Ishikawa (cell line): ENCODE results near the gene DGKD.

Experiments used
- CEBPB ChIP-seq: IDR thresholded peaks from 2 replicates; pipeline ENCODE4 v1.6.1; 2012
- CREB1 ChIP-seq: IDR thresholded peaks from 2 replicates; pipeline ENCODE4 v1.6.1; 2012; ENCODE audit warnings: low read depth
- EGR1 ChIP-seq: IDR thresholded peaks from 2 replicates; pipeline ENCODE4 v1.6.1; 2012
- EP300 ChIP-seq: IDR thresholded peaks from 2 replicates; pipeline ENCODE4 v1.6.1; 2012; ENCODE audit warnings: borderline replicate concordance
- FOXM1 ChIP-seq: IDR thresholded peaks from 2 replicates; pipeline ENCODE4 v1.6.1; 2012; ENCODE audit warnings: low read depth, borderline replicate concordance
- NFIC ChIP-seq: IDR thresholded peaks from 2 replicates; pipeline ENCODE4 v1.6.1; 2012
- RAD21 ChIP-seq: IDR thresholded peaks from 2 replicates; pipeline ENCODE4 v1.6.1; 2012; ENCODE audit warnings: low read depth
- TAF1 ChIP-seq: IDR thresholded peaks from 2 replicates; pipeline ENCODE4 v1.6.1; 2012; ENCODE audit warnings: low read depth, mild to moderate bottlenecking
- TCF12 ChIP-seq: IDR thresholded peaks from 2 replicates; pipeline ENCODE4 v1.6.1; 2012; ENCODE audit warnings: low read depth
- TEAD4 ChIP-seq: IDR thresholded peaks from 2 replicates; pipeline ENCODE4 v1.6.1; 2012
- YY1 ChIP-seq: IDR thresholded peaks from 2 replicates; pipeline ENCODE4 v1.6.1; 2012; ENCODE audit warnings: low read depth
- ZBTB7A ChIP-seq: IDR thresholded peaks from 2 replicates; pipeline ENCODE4 v1.6.1; 2012; ENCODE audit warnings: low read depth
- TF ChIP-seq, protein P1 (sequence below): IDR thresholded peaks from 2 replicates; pipeline ENCODE4 v1.6.1; 2012
- TF ChIP-seq, protein P2 (sequence below): IDR thresholded peaks from 2 replicates; pipeline ENCODE4 v1.6.1; 2012; ENCODE audit warnings: low read depth, mild to moderate bottlenecking
- TF ChIP-seq, protein P3 (sequence below): IDR thresholded peaks from 2 replicates; pipeline ENCODE4 v1.6.1; 2012

The DGKD gene

DNA sequence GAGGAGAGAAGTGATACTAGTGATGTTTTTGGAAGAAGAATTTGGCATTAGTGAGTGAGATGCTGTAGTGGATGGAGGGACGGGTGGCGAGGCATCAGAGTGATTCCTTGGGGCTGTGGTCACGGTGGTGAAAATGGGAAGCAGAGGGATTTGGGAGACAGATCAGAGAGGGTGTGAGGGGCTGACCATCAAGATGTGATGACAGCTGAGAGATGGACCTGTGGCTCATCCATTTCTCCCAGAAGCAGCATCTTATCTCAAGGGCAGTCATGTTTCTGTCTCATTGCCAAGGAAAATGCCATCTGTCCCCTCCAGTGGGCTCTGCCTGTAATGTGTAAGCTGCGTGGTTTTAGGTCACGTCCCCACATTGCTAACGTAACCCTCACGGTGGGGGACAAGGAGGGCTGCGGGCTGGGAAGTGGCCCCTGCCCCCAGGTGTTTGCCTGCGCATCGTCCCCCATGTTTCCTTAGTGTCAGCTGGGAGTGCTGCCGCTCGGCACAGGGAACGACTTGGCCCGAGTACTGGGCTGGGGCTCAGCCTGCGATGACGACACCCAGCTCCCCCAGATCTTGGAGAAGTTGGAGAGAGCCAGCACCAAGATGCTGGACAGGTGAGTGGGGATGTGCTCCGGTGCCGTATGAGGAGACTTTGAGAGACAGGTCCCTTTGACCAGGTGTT lies 91.0 kb downstream of the DGKD start:
- TF ChIP-seq TCF12 = no peak
- TF ChIP-seq CREB1 = no peak
- TF ChIP-seq YY1 = no peak
- TF ChIP-seq, protein P1, sequence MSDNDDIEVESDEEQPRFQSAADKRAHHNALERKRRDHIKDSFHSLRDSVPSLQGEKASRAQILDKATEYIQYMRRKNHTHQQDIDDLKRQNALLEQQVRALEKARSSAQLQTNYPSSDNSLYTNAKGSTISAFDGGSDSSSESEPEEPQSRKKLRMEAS = no peak
- no peak for TF ChIP-seq NFIC
- no peak for TF ChIP-seq EGR1
- no peak for TF ChIP-seq TEAD4
- no peak for TF ChIP-seq ZBTB7A
- no peak for TF ChIP-seq CEBPB
- TF ChIP-seq, protein P2, sequence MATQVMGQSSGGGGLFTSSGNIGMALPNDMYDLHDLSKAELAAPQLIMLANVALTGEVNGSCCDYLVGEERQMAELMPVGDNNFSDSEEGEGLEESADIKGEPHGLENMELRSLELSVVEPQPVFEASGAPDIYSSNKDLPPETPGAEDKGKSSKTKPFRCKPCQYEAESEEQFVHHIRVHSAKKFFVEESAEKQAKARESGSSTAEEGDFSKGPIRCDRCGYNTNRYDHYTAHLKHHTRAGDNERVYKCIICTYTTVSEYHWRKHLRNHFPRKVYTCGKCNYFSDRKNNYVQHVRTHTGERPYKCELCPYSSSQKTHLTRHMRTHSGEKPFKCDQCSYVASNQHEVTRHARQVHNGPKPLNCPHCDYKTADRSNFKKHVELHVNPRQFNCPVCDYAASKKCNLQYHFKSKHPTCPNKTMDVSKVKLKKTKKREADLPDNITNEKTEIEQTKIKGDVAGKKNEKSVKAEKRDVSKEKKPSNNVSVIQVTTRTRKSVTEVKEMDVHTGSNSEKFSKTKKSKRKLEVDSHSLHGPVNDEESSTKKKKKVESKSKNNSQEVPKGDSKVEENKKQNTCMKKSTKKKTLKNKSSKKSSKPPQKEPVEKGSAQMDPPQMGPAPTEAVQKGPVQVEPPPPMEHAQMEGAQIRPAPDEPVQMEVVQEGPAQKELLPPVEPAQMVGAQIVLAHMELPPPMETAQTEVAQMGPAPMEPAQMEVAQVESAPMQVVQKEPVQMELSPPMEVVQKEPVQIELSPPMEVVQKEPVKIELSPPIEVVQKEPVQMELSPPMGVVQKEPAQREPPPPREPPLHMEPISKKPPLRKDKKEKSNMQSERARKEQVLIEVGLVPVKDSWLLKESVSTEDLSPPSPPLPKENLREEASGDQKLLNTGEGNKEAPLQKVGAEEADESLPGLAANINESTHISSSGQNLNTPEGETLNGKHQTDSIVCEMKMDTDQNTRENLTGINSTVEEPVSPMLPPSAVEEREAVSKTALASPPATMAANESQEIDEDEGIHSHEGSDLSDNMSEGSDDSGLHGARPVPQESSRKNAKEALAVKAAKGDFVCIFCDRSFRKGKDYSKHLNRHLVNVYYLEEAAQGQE = no peak
- no peak for TF ChIP-seq RAD21
- no peak for TF ChIP-seq FOXM1
- no peak for TF ChIP-seq EP300
- TF ChIP-seq, protein P3, sequence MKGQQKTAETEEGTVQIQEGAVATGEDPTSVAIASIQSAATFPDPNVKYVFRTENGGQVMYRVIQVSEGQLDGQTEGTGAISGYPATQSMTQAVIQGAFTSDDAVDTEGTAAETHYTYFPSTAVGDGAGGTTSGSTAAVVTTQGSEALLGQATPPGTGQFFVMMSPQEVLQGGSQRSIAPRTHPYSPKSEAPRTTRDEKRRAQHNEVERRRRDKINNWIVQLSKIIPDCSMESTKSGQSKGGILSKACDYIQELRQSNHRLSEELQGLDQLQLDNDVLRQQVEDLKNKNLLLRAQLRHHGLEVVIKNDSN = no peak
- TF ChIP-seq TAF1 = no peak

DNA sequence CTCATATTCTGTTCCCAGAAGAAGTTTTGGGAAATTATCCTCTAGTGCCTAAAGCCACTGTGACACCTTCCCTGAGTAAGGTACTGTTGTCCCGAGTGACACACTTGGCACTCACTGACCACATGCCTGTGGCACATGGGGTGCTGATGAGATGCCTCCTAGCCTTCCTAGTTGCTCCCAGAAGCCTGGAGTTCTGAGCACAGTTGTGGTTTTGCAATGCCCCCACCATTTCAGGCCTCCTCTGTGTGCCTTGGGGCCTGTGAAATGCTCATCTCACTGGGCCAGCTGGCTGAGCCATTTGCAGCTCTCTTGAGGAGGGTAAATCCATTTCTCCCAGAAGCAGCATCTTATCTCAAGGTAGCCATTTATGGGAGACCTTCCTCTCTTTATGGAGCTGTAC lies 91.8 kb downstream of the DGKD start:
- TF ChIP-seq EP300 (no peak), EGR1 (no peak), TCF12 (no peak), TAF1 (no peak), NFIC (no peak)
- TF ChIP-seq, protein P1 = no peak
- TF ChIP-seq, protein P2 = no peak
- TF ChIP-seq, protein P3 = no peak

DNA sequence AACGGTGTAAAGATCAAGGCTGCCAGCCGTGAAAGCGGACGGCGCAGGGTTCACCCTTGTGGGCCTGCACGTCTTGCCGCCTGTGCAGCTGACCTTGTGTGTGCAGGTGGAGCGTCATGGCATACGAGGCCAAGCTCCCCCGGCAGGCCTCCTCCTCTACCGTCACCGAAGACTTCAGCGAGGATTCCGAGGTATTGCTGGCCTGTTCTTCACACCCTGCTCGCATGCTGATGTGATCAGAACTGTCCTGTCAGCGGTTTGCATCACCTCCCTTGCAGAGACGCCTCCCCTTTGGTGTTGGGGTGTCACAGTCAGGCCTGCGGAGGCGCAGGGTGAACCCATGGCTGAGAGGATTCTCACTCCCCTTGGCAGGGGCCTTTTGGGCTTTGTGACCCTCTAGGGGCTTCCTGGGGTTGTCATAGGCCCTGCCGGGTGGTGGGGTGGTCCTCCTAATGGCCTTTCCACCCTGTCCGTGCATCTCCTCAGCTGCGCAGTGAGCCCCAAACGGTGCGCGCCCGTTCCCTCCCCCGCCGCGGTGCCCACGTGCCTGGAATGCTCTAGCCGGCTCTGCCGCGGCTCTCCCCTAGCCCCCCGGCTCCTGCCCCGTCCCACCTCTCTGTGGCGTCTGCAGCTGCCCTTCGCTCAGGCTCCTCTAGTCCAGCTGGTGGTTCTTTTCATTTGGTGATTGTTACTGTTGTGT lies 92.5 kb downstream of the DGKD start:
- TF ChIP-seq CREB1 (no peak), TCF12 (no peak), CEBPB (no peak), NFIC (no peak), EGR1 (no peak), YY1 (no peak), FOXM1 (no peak), TEAD4 (no peak)
- TF ChIP-seq, protein P2 = no peak
- TF ChIP-seq, protein P1 = no peak
- TF ChIP-seq, protein P3 = no peak
